Heart left ventricle (tissue), 16 donors: ENCODE data around the gene FTCD. TPM values are rescaled to one million over a fixed set of nuclear protein-coding genes. Genes with fewer than 3 reads are reported as not detected.

ENCODE experiments used
- ATAC-seq, 4 donors: fragments of 200-7000 bp; cut with Tn5 transposase; one replicate each; pipeline ENCODE4 v1.9.1; 2020 to 2022; ENCODE audit warnings: moderate library complexity in 4 of 4, mild to moderate bottlenecking in 3 of 4, moderate number of reproducible peaks in 1 of 4
- DNase-seq, 5 donors: peaks; one replicate each; pipeline ENCODE4 v3.0.0-alpha.2; 2020
- H3K27ac ChIP-seq, 12 donors: fragments of 200-600 bp; sonication (generic) in 4 of 12; one replicate each; pipeline versions ENCODE4 v1.5.0 to v1.8.0; 2016 to 2022; ENCODE audit warnings: mild to moderate bottlenecking in 2 of 12
- H3K27me3 ChIP-seq, 9 donors: fragments of 200-600 bp; sonication (generic) in 2 of 9; one replicate each; pipeline versions ENCODE4 v1.5.1 to v1.8.0; 2016 to 2022; ENCODE audit warnings: mild to moderate bottlenecking in 3 of 9
- H3K36me3 ChIP-seq, 9 donors: fragments of 200-600 bp; sonication (generic) in 2 of 9; one replicate each; pipeline versions ENCODE4 v1.5.0 to v1.8.0; 2018 to 2022; ENCODE audit warnings: mild to moderate bottlenecking in 2 of 9
- H3K4me1 ChIP-seq, 12 donors: fragments of 200-600 bp; sonication (generic) in 4 of 12; one replicate each; pipeline versions ENCODE4 v1.5.0 to v1.8.0; 2016 to 2022; ENCODE audit warnings: mild to moderate bottlenecking in 3 of 12
- H3K4me3 ChIP-seq, 12 donors: fragments of 200-600 bp; sonication (generic) in 4 of 12; one replicate each; pipeline versions ENCODE4 v1.5.0 to v1.8.0; 2017 to 2022; ENCODE audit warnings: mild to moderate bottlenecking in 9 of 12, moderate library complexity in 4 of 12
- H3K9me3 ChIP-seq, 12 donors: fragments of 200-600 bp; sonication (generic) in 4 of 12; one replicate each; pipeline versions ENCODE4 v1.5.0 to v1.8.0; 2016 to 2022; ENCODE audit warnings: mild to moderate bottlenecking in 1 of 12
- POLR2A ChIP-seq, 2 donors: fragments of 450-650 bp; IDR thresholded peaks; one replicate each; pipeline ENCODE4 v1.6.1; 2017; ENCODE audit warnings: antibody characterized with exemption in 2 of 2, mild to moderate bottlenecking in 2 of 2, moderate library complexity in 2 of 2
- WGBS, 4 donors: extraction: QIAGEN DNeasy Blood & Tissue Kit in 2 of 4; methylation state at CpG; one replicate each; pipeline versions ENCODE4 v1.1.5 to v1.1.7; 2013 to 2018; 5-methylcytosine and 5-hydroxymethylcytosine counted together
- intact Hi-C, 10 donors: fragments of 100-400 bp; cut with DNase I; formaldehyde crosslinking; loops; one replicate each; pipeline versions ENCODE4 v1.11.1 to v1.14.2; 2022
- polyA plus RNA-seq, 2 donors: library from polyadenylated mRNA; stranded (reverse); fragments of 200-250 nt; gene quantifications; one replicate each; pipeline ENCODE4 v1.2.3, GENCODE V29; 2013
- total RNA-seq, 9 donors: library from RNA; depleted of rRNA in 2 of 9; stranded (reverse); fragments of >200 nt in 2 of 9; fragmentation: NEBNext Ultra II Directional in 3 of 9; extraction: Animal tissue kit (Norgen Biotek cat#: 25700) in 3 of 9; gene quantifications; one replicate each; pipeline versions ENCODE4 v1.1.0 to v1.2.4, GENCODE V29; 2016 to 2023
- TF ChIP-seq, protein P1 (sequence below), 12 donors: fragments of 200-600 bp; sonication (generic) in 4 of 12; IDR thresholded peaks; one replicate each; pipeline versions ENCODE4 v1.5.0 to v1.8.0; 2018 to 2022; ENCODE audit warnings: antibody characterized with exemption in 12 of 12, mild to moderate bottlenecking in 5 of 12
- donor health status: ischemic (EF 13 %, LVEDD 7.1; RV severe dilation, severe dysfunction).
- donor health status: healthy with polysubstance abuse.
- donor health status: DM: no; HTN: yes; CAD: no.
- donor health status: DM: no; HTN: no; CAD: no.
- donor health status: ischemic (EF 25% LVEDD 6.9; RV normal size, moderate dysfunction).
- donor health status: ischemic (EF 25% LVEDD 5.7; RV mildly dilated, moderate dysfunction).
- donor health status: healthy.
- donor health status: DM: yes; HTN: yes; CAD: no.
- donor health status: ischemic (EF 35%, LVEDD 5.7; RV mildly dilated, moderate dysfunction).
- donor health status: nonischemic (EF 11% LVEDD 7.7; RV severe dilation, severe dysfunction).
- donor health status: DM: yes; HTN: yes; CAD: no.
- donor health status: PGD.
- donor health status: ischemic (EF 29% LVEDD 5.4; RV normal size, mild dysfunction).
- donor health status: nonischemic (EF 23%, LVEDD 6.1; RV moderate dilation, normal function).

The FTCD gene
- total and polyA plus RNA-seq, 11 donors = 0.17 to 3.1 (median 1.2) TPM; not detected in 1

- peak in 2 of 4 donors; percentile 24 to 38 for ATAC-seq
- Histone ChIP-seq H3K27me3 (no peaks in the 10 kb centered on the region), H3K27ac (peak overlapping the region in 5 of 12 donors; percentile 17 to 57 (median 30)), H3K4me1 (peaks cover 0 to 24% (median 3%) of the 10 kb centered on the region in 12 donors), H3K36me3 (peaks cover 0 to 4% (median 0%) of the 10 kb centered on the region in 9 donors), H3K9me3 (peaks cover 0 to under 1% (median 0%) of the 10 kb centered on the region in 12 donors), H3K4me3 (peak overlapping the region in 1 of 12 donors; percentile 1)
- 91 to 96% (median 92%) methylated on average over 31 to 44 of the region's 44 CpGs for WGBS, 4 donors
- no peak for TF ChIP-seq POLR2A (IDR thresholded peaks at IDR 0.05)
- TF ChIP-seq, protein P1, sequence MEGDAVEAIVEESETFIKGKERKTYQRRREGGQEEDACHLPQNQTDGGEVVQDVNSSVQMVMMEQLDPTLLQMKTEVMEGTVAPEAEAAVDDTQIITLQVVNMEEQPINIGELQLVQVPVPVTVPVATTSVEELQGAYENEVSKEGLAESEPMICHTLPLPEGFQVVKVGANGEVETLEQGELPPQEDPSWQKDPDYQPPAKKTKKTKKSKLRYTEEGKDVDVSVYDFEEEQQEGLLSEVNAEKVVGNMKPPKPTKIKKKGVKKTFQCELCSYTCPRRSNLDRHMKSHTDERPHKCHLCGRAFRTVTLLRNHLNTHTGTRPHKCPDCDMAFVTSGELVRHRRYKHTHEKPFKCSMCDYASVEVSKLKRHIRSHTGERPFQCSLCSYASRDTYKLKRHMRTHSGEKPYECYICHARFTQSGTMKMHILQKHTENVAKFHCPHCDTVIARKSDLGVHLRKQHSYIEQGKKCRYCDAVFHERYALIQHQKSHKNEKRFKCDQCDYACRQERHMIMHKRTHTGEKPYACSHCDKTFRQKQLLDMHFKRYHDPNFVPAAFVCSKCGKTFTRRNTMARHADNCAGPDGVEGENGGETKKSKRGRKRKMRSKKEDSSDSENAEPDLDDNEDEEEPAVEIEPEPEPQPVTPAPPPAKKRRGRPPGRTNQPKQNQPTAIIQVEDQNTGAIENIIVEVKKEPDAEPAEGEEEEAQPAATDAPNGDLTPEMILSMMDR (IDR thresholded peaks at IDR 0.05) = no peak
- peak in 3 of 5 donors; percentile 54 to 67 (median 67) for DNase-seq
- intact Hi-C loops = loop anchor here in 1 of 10 donors (5.0 kb wide), 1 partner anchor 140 kb away; the partner anchor contains the start of genes C21orf58 and PCNT
These were observed 27.4 kb upstream of the FTCD start for GRCh38 chr21:46182548-46183336.

- 86 to 90% (median 89%) methylated on average over 7 to 16 of the region's 16 CpGs for WGBS, 4 donors
- intact Hi-C loops = loop anchor here in 1 of 10 donors (5.0 kb wide), 1 partner anchor 140 kb away; the partner anchor contains the start of genes C21orf58 and PCNT
- Histone ChIP-seq H3K9me3 (peaks cover 0 to 7% (median 0%) of the 10 kb centered on the region in 12 donors), H3K27me3 (no peaks in the 10 kb centered on the region), H3K36me3 (peaks cover 0 to 4% (median 0%) of the 10 kb centered on the region in 9 donors), H3K27ac (peak overlapping the region in 3 of 12 donors; percentile 12 to 57 (median 30)), H3K4me1 (peaks cover 0 to 18% (median 0%) of the 10 kb centered on the region in 12 donors), H3K4me3 (no peak overlapping the region)
- ATAC-seq (no peak), DNase-seq (peak in 1 of 5 donors; percentile 53)
- no peak for TF ChIP-seq POLR2A (IDR thresholded peaks at IDR 0.05)
- TF ChIP-seq, protein P1 (IDR thresholded peaks at IDR 0.05) = no peak
These were observed 26.7 kb upstream of the FTCD start for GRCh38 chr21:46181953-46182547.

GRCh38 chr21:46181436-46181835, 26.1 kb upstream of the FTCD start:
- TF ChIP-seq, protein P1 (IDR thresholded peaks at IDR 0.05) = no peak
- TF ChIP-seq POLR2A (IDR thresholded peaks at IDR 0.05) = no peak
- DNase-seq (no peak), ATAC-seq (no peak)
- intact Hi-C loops = loop anchor here in 1 of 10 donors (5.0 kb wide), 1 partner anchor 141 kb away; the partner anchor contains the start of genes C21orf58 and PCNT
- Histone ChIP-seq H3K27me3 (no peaks in the 10 kb centered on the region), H3K27ac (no peak overlapping the region), H3K9me3 (peaks cover 0 to 13% (median 0%) of the 10 kb centered on the region in 12 donors), H3K4me3 (no peak overlapping the region), H3K4me1 (peaks cover 0 to 18% (median 0%) of the 10 kb centered on the region in 12 donors), H3K36me3 (peaks cover 0 to 4% (median 0%) of the 10 kb centered on the region in 9 donors)
- 86 to 91% (median 89%) methylated on average over 15 to 19 of the region's 19 CpGs for WGBS, 4 donors
